SH-SY5Y (cell line): ENCODE results near the gene CCDC201.

Experiments used
- GATA2 ChIP-seq: IDR thresholded peaks from 2 replicates; pipeline ENCODE4 v1.6.1; 2011; ENCODE audit warnings: mild to moderate bottlenecking, low read depth, low read length
- GATA3 ChIP-seq: IDR thresholded peaks from 2 replicates; pipeline ENCODE4 v1.6.1; 2011; ENCODE audit warnings: low read depth, mild to moderate bottlenecking, low read length, moderate library complexity

- no peak for TF ChIP-seq GATA2
- TF ChIP-seq GATA3 = no peak
Measured at GRCh38 chr7:45893374-45893995, 20.6 kb upstream of the CCDC201 start.
